BLaER1 (cell line): ENCODE results near the gene GFAP.

Experiments
- H3K27ac ChIP-seq: shearing (Covaris generic); formaldehyde crosslinking; 2 replicates; pipeline ENCODE4 v1.8.1; 2022
- H3K27me3 ChIP-seq: shearing (Covaris generic); formaldehyde crosslinking; 2 replicates; pipeline ENCODE4 v1.8.1; 2022
- H3K36me3 ChIP-seq: shearing (Covaris generic); formaldehyde crosslinking; 2 replicates; pipeline ENCODE4 v1.8.1; 2022
- H3K4me1 ChIP-seq: shearing (Covaris generic); formaldehyde crosslinking; 2 replicates; pipeline ENCODE4 v1.8.1; 2022
- H3K4me2 ChIP-seq: shearing (Covaris generic); formaldehyde crosslinking; 2 replicates; pipeline ENCODE4 v1.8.1; 2022
- H3K4me3 ChIP-seq: shearing (Covaris generic); formaldehyde crosslinking; 2 replicates; pipeline ENCODE4 v1.8.1; 2022
- H3K9ac ChIP-seq: shearing (Covaris generic); formaldehyde crosslinking; 2 replicates; pipeline ENCODE4 v1.8.1; 2022
- H3K9me3 ChIP-seq: shearing (Covaris generic); formaldehyde crosslinking; 2 replicates; pipeline ENCODE4 v1.8.1; 2022
- H4K20me1 ChIP-seq: shearing (Covaris generic); formaldehyde crosslinking; 2 replicates; pipeline ENCODE4 v1.8.1; 2022
- Cebpa-rat ChIP-seq: shearing (Covaris generic); IDR thresholded peaks from 2 replicates; pipeline ENCODE4 v1.8.1; 2022

GFAP gene

GRCh38 chr17:44932787-44933097 is 17.4 kb upstream of the GFAP start:
- H3K27ac ChIP-seq, result no peak overlapping the region
- no peaks in the 10 kb centered on the region for H3K9me3 ChIP-seq
- peaks cover 40% of the 10 kb centered on the region for H4K20me1 ChIP-seq
- H3K4me1 ChIP-seq, result no peaks in the 10 kb centered on the region
- no peak overlapping the region for H3K4me2 ChIP-seq
- H3K9ac ChIP-seq, result no peak overlapping the region
- H3K4me3 ChIP-seq, result no peak overlapping the region
- no peak for TF ChIP-seq Cebpa-rat
- no peaks in the 10 kb centered on the region for H3K27me3 ChIP-seq
- H3K36me3 ChIP-seq, result peaks cover 92% of the 10 kb centered on the region

GRCh38 chr17:44932096-44932786 is 16.9 kb upstream of the GFAP start:
- peaks cover 96% of the 10 kb centered on the region for H3K36me3 ChIP-seq
- no peak for TF ChIP-seq Cebpa-rat
- H3K4me3 ChIP-seq, result no peak overlapping the region

DNA sequence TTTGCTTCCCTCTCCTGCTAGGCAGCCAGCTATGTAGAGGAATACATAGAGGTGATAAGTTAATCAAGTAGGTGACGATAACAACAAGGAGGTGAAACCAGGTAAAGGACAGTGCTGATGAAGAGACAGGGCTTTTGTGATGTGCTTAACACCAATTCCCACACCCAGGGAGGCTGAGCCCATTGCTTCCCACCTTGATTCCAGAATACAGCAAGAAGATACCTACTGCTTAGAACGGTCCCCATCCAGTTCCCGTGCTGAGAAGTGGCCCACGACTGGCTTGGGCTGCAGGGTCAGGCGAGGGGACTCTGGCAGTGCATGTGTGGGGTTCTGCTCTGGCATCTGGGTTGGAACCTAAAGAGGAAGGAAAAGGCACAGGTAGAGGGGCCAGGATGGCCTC is 16.1 kb upstream of the GFAP start:
- Histone ChIP-seq H4K20me1 (peaks cover 40% of the 10 kb centered on the region), H3K27me3 (no peaks in the 10 kb centered on the region), H3K27ac (no peak overlapping the region), H3K4me2 (no peak overlapping the region), H3K4me1 (0 out of 2 replicates have a peak, but pooled peaks cover 5% of the 10 kb centered on the region), H3K36me3 (peaks cover 100% of the 10 kb centered on the region), H3K4me3 (no peak overlapping the region), H3K9me3 (no peaks in the 10 kb centered on the region), H3K9ac (no peak overlapping the region)
- TF ChIP-seq Cebpa-rat, result no peak

More at GRCh38 chr17:44932096-44932786, 16.9 kb upstream of the GFAP start:
- no peaks in the 10 kb centered on the region for H3K9me3 ChIP-seq
- no peaks in the 10 kb centered on the region for H3K27me3 ChIP-seq
- H3K27ac ChIP-seq, result no peak overlapping the region
- H3K9ac ChIP-seq, result no peak overlapping the region
- no peak overlapping the region for H3K4me2 ChIP-seq
- H3K4me1 ChIP-seq, result 0 out of 2 replicates have a peak, but pooled peaks cover under 1% of the 10 kb centered on the region
- H4K20me1 ChIP-seq, result peaks cover 45% of the 10 kb centered on the region

- peaks cover 100% of the 10 kb centered on the region for H3K36me3 ChIP-seq
- H3K27ac ChIP-seq, result no peak overlapping the region
- H3K9me3 ChIP-seq, result no peaks in the 10 kb centered on the region
- no peaks in the 10 kb centered on the region for H3K27me3 ChIP-seq
- TF ChIP-seq Cebpa-rat, result no peak
- H4K20me1 ChIP-seq, result peaks cover 34% of the 10 kb centered on the region
- no peak overlapping the region for H3K9ac ChIP-seq
- no peak overlapping the region for H3K4me2 ChIP-seq
- H3K4me3 ChIP-seq, result no peak overlapping the region
- H3K4me1 ChIP-seq, result 0 out of 2 replicates have a peak, but pooled peaks cover 5% of the 10 kb centered on the region
These were observed 15.4 kb upstream of the GFAP start for GRCh38 chr17:44930667-44931066.

DNA sequence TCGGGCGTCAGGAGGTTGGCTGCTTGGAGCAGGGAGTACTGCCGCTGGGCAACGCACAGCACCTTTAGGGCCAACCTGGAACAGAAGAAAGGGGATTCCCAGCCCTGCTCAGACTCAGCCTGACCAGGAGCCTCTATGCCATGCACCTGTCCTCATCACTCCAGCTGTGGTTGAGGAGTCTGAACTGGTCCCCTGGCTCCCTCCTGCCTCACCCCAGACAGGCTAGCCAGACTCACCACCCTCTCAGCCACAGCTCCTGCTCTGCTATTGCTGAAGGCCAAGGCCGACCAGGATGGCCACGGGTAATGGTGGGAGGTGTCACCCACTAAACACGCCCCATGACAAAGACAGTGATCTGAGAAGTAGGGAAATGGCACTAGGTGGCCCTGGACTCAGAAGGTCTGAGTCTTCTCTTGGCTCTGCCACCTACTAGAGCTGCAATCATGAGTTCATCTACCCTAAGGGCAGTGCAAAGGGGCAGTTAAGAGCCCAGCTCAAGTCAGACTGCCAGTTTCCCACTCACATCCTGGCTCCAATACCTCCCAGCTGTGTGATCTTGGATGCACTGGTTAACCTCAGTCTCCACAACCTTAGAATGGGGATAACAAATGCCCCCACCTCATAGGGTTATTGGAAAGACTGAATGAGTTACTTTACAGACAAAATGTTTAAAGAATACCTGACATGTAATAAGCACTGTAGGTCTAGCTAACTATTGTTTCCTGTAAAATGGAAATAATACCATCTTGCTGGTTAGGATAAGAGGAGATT is 13.8 kb upstream of the GFAP start:
- no peaks in the 10 kb centered on the region for H3K27me3 ChIP-seq
- H3K36me3 ChIP-seq, result peaks cover 98% of the 10 kb centered on the region
- TF ChIP-seq Cebpa-rat, result no peak
- H3K9ac ChIP-seq, result no peak overlapping the region
- no peaks in the 10 kb centered on the region for H3K9me3 ChIP-seq
- H3K27ac ChIP-seq, result no peak overlapping the region
- H3K4me2 ChIP-seq, result no peak overlapping the region
- H4K20me1 ChIP-seq, result peaks cover 22% of the 10 kb centered on the region; the same call in 1 of the 2 replicates
- 0 out of 2 replicates have a peak, but pooled peaks cover 5% of the 10 kb centered on the region for H3K4me1 ChIP-seq
- no peak overlapping the region for H3K4me3 ChIP-seq

DNA sequence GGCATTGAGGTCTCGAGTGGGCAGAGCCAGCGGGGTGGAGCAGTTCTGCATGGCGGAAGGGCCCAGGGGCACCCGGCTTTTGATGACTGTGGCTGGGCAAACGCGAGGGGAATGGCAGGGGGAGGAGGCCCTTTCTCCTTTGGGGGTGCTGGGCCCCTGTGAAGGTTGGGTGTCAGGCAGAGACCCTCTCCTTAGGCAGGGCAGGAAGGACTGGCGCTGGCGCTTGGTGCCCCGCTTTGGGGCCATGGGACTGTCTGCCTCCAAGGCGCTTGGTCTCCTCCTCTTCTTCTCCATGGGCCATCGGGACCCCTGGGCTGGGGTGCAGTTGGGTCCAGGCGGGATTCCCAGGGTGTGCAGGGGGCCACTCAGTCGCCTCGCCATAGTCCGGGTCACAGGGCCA is 12.8 kb upstream of the GFAP start:
- H3K9ac ChIP-seq, result no peak overlapping the region
- H3K4me1 ChIP-seq, result 0 out of 2 replicates have a peak, but pooled peaks cover 5% of the 10 kb centered on the region
- H3K4me3 ChIP-seq, result no peak overlapping the region
- H3K4me2 ChIP-seq, result no peak overlapping the region
- peaks cover 89% of the 10 kb centered on the region for H3K36me3 ChIP-seq
- H3K9me3 ChIP-seq, result no peaks in the 10 kb centered on the region
- no peak for TF ChIP-seq Cebpa-rat
- no peak overlapping the region for H3K27ac ChIP-seq
- H3K27me3 ChIP-seq, result no peaks in the 10 kb centered on the region
- peaks cover 22% of the 10 kb centered on the region; the same call in 1 of the 2 replicates for H4K20me1 ChIP-seq

DNA sequence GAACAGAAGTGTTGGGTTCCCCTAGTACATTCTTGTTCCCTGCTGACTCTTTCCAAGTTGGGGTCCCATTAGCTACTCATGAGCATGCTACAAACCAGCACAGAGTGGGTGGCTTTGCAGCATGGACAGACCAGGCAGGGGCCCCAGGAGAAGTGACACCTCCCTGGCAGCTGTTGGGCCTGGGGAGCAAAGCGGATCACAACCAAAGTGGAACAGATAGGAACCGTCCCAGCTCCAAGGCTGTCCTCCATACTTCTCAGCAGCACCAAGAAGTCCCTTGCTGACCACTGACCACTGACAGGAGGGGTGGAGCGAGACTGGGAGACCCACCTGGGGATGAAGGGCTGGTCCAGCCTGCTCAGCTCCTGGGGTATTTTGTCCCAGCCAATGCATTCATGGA is 12.4 kb upstream of the GFAP start:
- H3K27me3 ChIP-seq, result no peaks in the 10 kb centered on the region
- 0 out of 2 replicates have a peak, but pooled peaks cover 5% of the 10 kb centered on the region for H3K4me1 ChIP-seq
- no peaks in the 10 kb centered on the region for H3K9me3 ChIP-seq
- no peak overlapping the region for H3K4me2 ChIP-seq
- H3K9ac ChIP-seq, result no peak overlapping the region
- H3K4me3 ChIP-seq, result no peak overlapping the region
- peaks cover 85% of the 10 kb centered on the region for H3K36me3 ChIP-seq
- peaks cover 22% of the 10 kb centered on the region; the same call in 1 of the 2 replicates for H4K20me1 ChIP-seq
- TF ChIP-seq Cebpa-rat, result no peak
- no peak overlapping the region for H3K27ac ChIP-seq

DNA sequence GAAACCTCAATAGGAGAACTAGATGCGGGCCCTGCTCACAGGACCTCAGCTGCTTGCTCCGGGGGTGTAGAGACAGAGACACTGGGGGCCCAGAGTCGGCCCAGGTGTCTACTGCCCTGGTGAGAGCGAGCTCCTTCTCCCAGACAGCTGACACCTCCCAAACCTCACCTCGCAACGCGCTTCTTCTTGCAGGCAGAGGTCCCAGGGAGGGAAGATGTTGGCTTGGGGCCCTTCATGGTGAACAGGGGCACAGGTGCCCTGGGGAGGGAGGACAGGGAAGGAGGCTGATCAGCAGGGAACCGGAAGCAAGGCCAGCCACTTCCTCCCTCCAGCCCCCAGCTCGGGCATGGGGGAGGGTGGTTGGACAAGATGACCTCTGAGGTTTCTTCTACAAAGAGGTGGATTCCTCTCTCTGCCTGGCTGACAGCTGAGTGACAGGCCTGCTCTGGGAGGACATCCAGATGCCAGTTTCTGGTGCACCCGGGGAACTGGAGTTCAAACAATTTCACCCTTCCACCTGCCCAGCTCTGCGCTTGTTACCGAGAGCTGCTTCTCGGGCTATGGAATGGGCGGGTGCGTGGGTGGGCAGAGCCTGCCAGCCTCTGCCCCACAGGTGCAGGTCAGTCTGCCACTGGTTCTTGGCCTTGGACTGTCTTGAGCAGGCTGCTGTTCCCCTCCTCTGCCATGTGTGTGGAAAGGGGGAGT is 11.7 kb upstream of the GFAP start:
- no peaks in the 10 kb centered on the region for H3K9me3 ChIP-seq
- H3K36me3 ChIP-seq, result peaks cover 78% of the 10 kb centered on the region
- no peaks in the 10 kb centered on the region for H3K27me3 ChIP-seq
- H4K20me1 ChIP-seq, result peaks cover 22% of the 10 kb centered on the region; the same call in 1 of the 2 replicates
- no peak overlapping the region for H3K27ac ChIP-seq
- H3K9ac ChIP-seq, result no peak overlapping the region
- TF ChIP-seq Cebpa-rat, result no peak
- H3K4me1 ChIP-seq, result peaks cover 10% of the 10 kb centered on the region
- H3K4me2 ChIP-seq, result no peak overlapping the region
- H3K4me3 ChIP-seq, result no peak overlapping the region

DNA sequence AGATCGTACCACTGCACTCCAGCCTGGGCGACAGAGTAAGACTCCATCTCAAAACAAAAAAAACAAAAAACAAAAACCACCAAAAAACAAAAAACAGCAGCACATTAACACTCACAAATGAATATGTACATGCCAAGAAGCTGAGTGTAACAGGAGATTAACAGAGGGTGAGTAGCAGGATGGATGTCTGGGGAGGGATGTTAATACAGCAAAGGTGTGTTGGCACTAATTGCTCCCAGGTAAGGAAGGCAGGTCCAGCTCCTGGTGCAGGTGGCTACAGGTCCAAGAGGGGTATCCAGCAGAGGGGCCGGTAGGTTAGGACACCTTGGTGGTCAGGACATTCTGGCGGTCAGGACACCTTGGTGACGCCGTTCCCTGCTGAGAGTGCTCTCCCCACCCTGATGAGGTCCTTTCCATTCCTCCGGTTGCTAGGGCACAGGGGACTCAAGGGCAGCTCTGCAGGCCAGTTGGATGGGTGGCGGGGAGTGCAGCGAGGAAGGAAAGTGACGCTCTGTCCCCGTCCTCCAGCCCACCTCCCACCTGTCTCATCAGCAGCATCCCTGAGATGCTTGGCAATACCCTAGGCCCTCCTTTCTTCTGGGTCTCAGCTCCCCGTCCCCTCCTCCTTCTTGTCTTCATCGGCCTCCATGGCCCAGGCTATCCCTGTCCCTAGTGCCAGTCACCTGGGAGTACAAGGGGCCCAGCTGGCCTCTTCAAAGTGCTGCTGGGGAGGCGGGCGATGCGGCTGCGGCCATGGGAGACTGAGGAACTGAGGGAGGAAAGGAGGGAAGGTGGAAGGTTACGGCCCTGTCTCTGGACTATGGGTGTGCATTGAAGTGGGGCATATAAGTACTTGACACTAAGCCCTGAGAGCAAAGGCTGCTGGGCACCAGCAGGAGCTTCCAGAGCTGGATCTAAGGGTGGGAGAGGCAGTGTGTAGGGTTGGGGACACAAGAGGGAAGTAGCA is 10.7 kb upstream of the GFAP start:
- TF ChIP-seq Cebpa-rat, result no peak
- Histone ChIP-seq H4K20me1 (peaks cover 22% of the 10 kb centered on the region; the same call in 1 of the 2 replicates), H3K27ac (no peak overlapping the region), H3K4me1 (peaks cover 19% of the 10 kb centered on the region), H3K4me3 (no peak overlapping the region), H3K9me3 (no peaks in the 10 kb centered on the region), H3K9ac (no peak overlapping the region), H3K27me3 (no peaks in the 10 kb centered on the region), H3K4me2 (no peak overlapping the region), H3K36me3 (peaks cover 68% of the 10 kb centered on the region)
